ENCODE results near the gene SH3BP2.

The SH3BP2 gene

DNA sequence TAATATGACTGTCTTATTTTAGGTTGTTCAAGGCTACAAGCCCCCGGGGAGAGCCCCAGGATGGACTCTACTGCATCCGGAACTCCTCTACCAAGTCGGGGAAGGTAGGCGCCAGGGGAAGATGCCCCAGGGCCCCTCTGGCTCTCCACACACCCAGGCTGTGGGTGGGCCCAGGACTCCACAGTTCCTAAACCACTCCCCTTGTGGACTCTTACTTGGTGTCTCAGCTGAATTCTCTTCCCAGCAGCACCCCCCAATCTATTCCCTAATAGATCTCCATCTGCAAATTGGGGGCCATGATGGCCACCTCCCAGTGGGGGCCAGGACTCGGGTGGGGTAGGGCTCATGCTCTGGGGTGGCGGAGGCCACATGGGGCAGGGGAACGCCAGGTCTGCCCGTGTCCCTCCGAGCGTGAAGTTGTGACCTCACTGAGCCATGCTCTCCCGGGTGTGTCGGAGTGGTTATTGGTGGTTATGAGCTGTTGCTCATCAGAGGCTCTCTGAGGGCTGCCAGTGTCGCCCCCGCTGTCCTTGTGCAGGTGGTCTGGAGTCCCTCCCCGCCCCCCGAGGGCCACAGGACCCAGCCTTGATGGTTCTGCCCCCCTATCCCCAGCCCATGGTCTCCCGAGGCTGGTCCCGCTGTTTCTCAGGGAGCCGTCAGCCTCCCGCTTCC lies 39.6 kb downstream of the SH3BP2 start:
- Histone ChIP-seq H3K4me3 (ENCODE audit: extremely low read depth, insufficient read depth, low read length, poor library complexity, severe bottlenecking) (no peak overlapping the region), H3K27ac (ENCODE audit: low read depth, low read length, severe bottlenecking) (no peak overlapping the region), H3K4me1 (ENCODE audit: control insufficient read depth, insufficient read depth, low read length, poor library complexity, severe bottlenecking) (peaks cover 11% of the 10 kb centered on the region), H3K36me3 (ENCODE audit: control insufficient read depth, insufficient read depth, low read length) (peaks cover 77% of the 10 kb centered on the region), H3K9me3 (ENCODE audit: control insufficient read depth, low read length) (no peaks in the 10 kb centered on the region)
- 96 to 99% methylated on average over 13 to 19 of the region's 20 CpGs for WGBS, 2 experiments (ENCODE audit: insufficient coverage in 2 of 2)

DNA sequence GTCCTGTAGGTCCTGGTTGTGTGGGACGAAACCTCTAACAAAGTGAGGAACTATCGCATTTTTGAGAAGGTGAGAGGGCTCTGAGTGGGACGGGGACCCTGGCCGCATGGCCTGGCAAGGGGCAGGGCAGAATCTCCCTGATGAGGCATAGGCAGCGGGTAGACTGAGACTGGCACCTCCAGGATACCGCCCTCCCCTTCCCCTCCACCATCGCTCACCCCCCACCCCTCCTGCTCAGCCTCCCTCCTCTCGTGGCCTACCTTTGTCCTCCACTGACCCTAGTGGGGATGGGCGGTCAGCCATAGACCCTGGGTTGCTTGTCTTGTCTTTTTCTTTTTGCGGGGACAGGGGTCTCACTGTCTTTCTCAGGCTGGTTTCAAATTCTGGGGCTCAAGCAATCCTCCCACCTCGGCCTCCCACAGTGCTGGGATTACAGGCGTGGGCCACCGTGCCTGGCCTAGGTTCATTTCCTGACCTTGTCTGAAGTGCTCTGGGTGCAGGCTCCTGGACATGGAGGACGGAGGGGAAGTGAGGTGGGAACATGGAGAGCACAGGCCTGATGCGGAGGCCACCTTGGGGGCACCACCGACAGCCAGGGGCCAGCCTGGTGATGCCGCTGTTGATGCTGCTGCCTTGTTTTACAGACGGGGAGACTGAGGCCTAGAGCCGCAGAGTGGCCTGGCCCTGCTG lies 40.2 kb downstream of the SH3BP2 start:
- Histone ChIP-seq H3K4me3 (ENCODE audit: extremely low read depth, insufficient read depth, low read length, poor library complexity, severe bottlenecking) (no peak overlapping the region), H3K27ac (ENCODE audit: low read depth, low read length, severe bottlenecking) (no peak overlapping the region), H3K9me3 (ENCODE audit: control insufficient read depth, low read length) (no peaks in the 10 kb centered on the region), H3K4me1 (ENCODE audit: control insufficient read depth, insufficient read depth, low read length, poor library complexity, severe bottlenecking) (peaks cover 17% of the 10 kb centered on the region), H3K36me3 (ENCODE audit: control insufficient read depth, insufficient read depth, low read length) (peaks cover 73% of the 10 kb centered on the region)
- WGBS, 2 experiments (ENCODE audit: insufficient coverage in 2 of 2) = 93 to 98% methylated on average over 9 to 16 of the region's 19 CpGs

DNA sequence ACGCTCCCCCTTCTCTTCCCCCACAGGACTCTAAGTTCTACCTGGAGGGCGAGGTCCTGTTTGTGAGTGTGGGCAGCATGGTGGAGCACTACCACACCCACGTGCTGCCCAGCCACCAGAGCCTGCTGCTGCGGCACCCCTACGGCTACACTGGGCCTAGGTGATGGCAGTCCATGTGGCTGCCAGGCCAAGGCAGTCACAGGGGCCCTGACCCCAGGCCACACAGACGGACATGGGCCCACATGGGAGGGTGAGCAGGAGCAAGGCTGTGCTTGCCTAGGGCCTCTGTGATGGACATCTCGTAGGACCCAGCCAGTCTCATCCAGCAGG lies 40.8 kb downstream of the SH3BP2 start:
- H3K27ac ChIP-seq (ENCODE audit: low read depth, low read length, severe bottlenecking) = no peak overlapping the region
- H3K36me3 ChIP-seq (ENCODE audit: control insufficient read depth, insufficient read depth, low read length) = peaks cover 68% of the 10 kb centered on the region
- WGBS, 2 experiments (ENCODE audit: insufficient coverage in 2 of 2) = 94 to 96% methylated on average over 5 to 6 of the region's 7 CpGs
- H3K9me3 ChIP-seq (ENCODE audit: control insufficient read depth, low read length) = no peaks in the 10 kb centered on the region
- H3K4me1 ChIP-seq (ENCODE audit: control insufficient read depth, insufficient read depth, low read length, poor library complexity, severe bottlenecking) = peaks cover 20% of the 10 kb centered on the region
- H3K4me3 ChIP-seq (ENCODE audit: extremely low read depth, insufficient read depth, low read length, poor library complexity, severe bottlenecking) = no peak overlapping the region

DNA sequence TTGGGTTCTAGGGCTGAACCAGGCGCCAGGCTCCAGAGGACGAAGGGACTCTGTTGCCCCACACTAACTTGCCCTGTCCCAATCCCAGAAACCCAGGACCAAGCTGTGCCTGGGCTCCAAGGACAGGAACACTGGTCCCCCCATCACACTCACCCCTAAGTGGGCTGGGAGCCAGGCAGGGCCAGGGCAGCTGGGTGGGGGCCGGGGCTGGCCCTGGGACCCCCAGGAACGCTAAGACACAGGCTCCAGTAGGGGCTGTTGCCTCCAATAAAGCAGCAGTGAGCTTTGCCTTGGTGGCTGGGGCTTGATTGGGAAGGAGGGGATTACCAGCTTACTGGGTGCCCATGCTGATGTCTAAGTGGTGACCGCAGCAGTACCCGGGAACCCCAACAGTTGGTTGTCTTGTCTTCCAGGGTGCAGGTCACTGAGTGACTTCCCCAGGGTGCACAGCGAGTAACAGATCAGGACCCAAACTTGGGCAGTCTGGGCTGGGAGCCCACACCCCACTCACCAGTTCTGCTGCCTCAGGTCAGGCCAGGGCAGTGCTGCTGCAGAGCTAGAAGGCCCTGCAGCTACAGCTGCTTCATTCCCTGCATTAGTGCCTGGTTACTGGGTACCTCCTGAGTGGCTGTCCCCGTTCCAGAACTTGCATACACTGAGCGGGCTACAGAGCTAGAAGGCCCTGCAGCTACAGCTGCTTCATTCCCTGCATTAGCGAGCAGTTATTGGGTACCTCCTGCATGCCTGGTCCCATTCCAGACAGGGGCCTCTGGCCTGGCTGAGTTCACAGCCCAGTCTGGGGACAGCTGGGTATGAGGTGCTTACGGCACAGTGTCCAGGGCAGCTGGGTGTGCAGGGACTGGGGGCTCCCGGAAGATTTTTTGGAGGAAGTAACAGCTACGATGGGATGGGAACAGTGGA lies 41.4 kb downstream of the SH3BP2 start:
- 94% methylated on average over 12 of the region's 13 CpGs for WGBS, 2 experiments (ENCODE audit: insufficient coverage in 2 of 2)
- no peaks in the 10 kb centered on the region for H3K9me3 ChIP-seq (ENCODE audit: control insufficient read depth, low read length)
- peaks cover 67% of the 10 kb centered on the region for H3K36me3 ChIP-seq (ENCODE audit: control insufficient read depth, insufficient read depth, low read length)
- peaks cover 20% of the 10 kb centered on the region for H3K4me1 ChIP-seq (ENCODE audit: control insufficient read depth, insufficient read depth, low read length, poor library complexity, severe bottlenecking)
- H3K27ac ChIP-seq (ENCODE audit: low read depth, low read length, severe bottlenecking) = no peak overlapping the region
- H3K4me3 ChIP-seq (ENCODE audit: extremely low read depth, insufficient read depth, low read length, poor library complexity, severe bottlenecking) = no peak overlapping the region

DNA sequence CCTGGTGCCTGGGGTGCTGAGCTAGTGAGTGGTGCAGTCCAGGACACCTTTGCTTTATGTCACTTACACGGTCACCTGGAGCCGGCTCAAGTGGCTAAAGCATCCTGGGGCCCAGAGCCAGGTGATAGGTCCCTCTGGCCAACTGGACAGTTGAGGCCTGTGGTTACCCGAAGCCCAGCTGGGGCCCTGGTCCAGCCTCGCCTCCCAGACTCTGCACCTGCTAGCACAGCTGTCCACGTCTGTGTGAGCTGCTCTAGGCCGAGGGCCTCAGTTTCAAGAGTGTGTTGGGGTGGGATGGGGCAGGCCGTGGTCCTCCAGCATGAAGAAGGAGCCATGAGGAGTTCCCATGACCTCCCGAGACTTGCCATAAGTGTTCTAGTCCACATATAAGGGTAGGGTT lies 43.1 kb downstream of the SH3BP2 start:
- WGBS, 2 experiments (ENCODE audit: insufficient coverage in 2 of 2) = 93 to 96% methylated on average over 8 of the region's 8 CpGs

DNA sequence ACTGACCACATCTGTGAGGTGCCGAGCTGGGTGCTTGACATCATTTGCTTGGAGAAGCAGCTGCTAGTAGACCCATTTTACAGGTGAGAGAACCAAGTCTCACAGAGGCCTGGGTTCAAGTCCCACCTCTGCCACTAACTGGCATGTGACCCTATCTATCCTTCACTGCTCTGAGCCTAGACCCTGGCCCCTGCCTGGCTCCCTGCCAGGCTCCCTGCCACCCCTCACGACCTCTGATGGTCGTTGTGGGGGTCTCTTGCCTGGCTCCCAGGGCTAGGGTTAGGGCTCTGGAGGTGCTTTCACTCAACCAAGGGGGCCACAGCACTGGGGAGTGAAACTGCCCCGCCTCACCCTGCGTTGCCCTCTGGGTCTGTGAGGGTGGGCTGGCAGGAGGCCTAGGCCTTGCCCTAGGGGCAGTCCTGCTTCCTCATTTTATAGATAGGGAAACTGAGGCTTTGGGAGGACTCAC lies 43.5 kb downstream of the SH3BP2 start:
- no peaks in the 10 kb centered on the region for H3K9me3 ChIP-seq (ENCODE audit: control insufficient read depth, low read length)
- no peak overlapping the region for H3K27ac ChIP-seq (ENCODE audit: low read depth, low read length, severe bottlenecking)
- no peak overlapping the region for H3K4me3 ChIP-seq (ENCODE audit: extremely low read depth, insufficient read depth, low read length, poor library complexity, severe bottlenecking)
- peaks cover 12% of the 10 kb centered on the region for H3K4me1 ChIP-seq (ENCODE audit: control insufficient read depth, insufficient read depth, low read length, poor library complexity, severe bottlenecking)
- H3K36me3 ChIP-seq (ENCODE audit: control insufficient read depth, insufficient read depth, low read length) = peaks cover 47% of the 10 kb centered on the region
- 92 to 94% methylated on average over 5 of the region's 5 CpGs for WGBS, 2 experiments (ENCODE audit: insufficient coverage in 2 of 2)

More for the DNA sequence above, 43.1 kb downstream of the SH3BP2 start:
- Histone ChIP-seq H3K27ac (ENCODE audit: low read depth, low read length, severe bottlenecking) (no peak overlapping the region), H3K4me1 (ENCODE audit: control insufficient read depth, insufficient read depth, low read length, poor library complexity, severe bottlenecking) (peaks cover 12% of the 10 kb centered on the region), H3K4me3 (ENCODE audit: extremely low read depth, insufficient read depth, low read length, poor library complexity, severe bottlenecking) (no peak overlapping the region), H3K36me3 (ENCODE audit: control insufficient read depth, insufficient read depth, low read length) (peaks cover 52% of the 10 kb centered on the region), H3K9me3 (ENCODE audit: control insufficient read depth, low read length) (no peaks in the 10 kb centered on the region)

DNA sequence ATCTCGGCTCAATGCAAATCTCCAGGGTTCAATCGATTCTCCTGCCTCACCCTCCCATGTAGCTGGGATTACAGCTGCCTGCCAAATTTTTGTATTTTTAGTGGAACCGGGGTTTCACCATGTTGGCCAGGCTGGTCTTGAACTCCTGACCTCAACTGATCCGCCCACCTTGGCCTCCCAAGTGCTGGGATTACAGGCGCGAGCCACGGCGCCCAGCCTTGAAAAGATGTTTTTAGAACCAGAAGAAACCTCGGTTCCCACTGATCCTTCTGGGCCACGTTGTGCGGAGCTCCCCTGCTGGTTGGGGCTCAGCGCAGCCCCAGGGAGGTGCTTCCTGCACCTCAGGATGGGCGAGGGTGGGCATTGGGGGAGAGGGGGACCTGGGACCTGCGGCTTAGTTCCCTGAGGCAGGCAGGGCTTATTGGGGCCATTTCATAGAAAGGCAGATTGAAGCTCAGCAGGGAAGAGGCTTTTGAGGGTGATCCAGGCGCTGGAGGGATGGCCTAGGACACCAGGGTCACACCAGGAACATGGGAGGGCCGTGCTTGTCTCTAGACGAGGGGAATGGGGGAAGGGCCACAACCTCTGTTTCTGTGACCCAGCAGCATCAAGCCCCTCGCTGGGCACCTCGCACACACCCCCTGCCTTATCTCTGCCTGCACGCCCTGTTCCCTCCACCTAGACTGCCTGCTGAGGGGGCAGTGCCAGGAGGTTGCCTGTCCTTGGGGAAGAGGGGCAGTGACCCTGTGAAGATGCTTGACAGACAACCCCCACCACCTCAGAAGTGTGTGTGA lies 44.4 kb downstream of the SH3BP2 start:
- H3K4me3 ChIP-seq (ENCODE audit: extremely low read depth, insufficient read depth, low read length, poor library complexity, severe bottlenecking) = no peak overlapping the region
- no peaks in the 10 kb centered on the region for H3K9me3 ChIP-seq (ENCODE audit: control insufficient read depth, low read length)
- peaks cover 39% of the 10 kb centered on the region for H3K36me3 ChIP-seq (ENCODE audit: control insufficient read depth, insufficient read depth, low read length)
- WGBS, 2 experiments (ENCODE audit: insufficient coverage in 2 of 2) = 69 to 75% methylated on average over 17 of the region's 20 CpGs
- peaks cover 12% of the 10 kb centered on the region for H3K4me1 ChIP-seq (ENCODE audit: control insufficient read depth, insufficient read depth, low read length, poor library complexity, severe bottlenecking)
- no peak overlapping the region for H3K27ac ChIP-seq (ENCODE audit: low read depth, low read length, severe bottlenecking)

DNA sequence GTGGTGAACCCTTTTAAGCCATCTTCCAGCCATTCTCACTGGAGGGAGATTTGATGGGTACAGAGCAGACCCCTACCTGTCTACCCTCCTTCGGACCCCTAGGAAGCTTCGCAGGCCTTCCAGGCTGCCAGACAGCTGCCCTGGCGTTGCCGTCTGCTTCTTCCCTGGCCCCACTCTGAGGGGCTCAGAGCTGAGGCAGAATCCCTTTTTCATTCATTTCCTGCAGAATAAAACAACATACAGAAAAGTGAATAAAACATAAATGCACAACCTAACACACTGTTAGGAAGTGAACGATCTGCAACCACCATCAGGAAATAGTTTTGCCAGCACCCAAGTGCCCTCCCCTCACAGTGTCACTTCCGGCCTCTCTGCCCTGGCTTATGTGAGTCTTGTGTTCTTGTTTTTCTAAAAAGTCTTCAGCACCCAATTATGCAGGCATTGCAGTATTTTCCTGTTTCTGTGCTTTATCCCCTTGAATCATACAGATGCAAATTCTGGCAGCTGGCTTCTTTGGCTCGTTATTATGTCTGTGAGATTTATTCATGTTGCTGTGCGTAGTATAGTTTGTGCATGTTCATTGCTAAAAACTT lies 45.1 kb downstream of the SH3BP2 start:
- Histone ChIP-seq H3K9me3 (ENCODE audit: control insufficient read depth, low read length) (no peaks in the 10 kb centered on the region), H3K27ac (ENCODE audit: low read depth, low read length, severe bottlenecking) (peak overlapping the region; percentile 45), H3K4me3 (ENCODE audit: extremely low read depth, insufficient read depth, low read length, poor library complexity, severe bottlenecking) (no peak overlapping the region), H3K36me3 (ENCODE audit: control insufficient read depth, insufficient read depth, low read length) (peaks cover 32% of the 10 kb centered on the region), H3K4me1 (ENCODE audit: control insufficient read depth, insufficient read depth, low read length, poor library complexity, severe bottlenecking) (peaks cover 12% of the 10 kb centered on the region)
- 77 to 97% methylated on average over 5 to 6 of the region's 8 CpGs for whole genome bisulfite sequencing, 2 experiments (ENCODE audit: insufficient coverage in 2 of 2)

DNA sequence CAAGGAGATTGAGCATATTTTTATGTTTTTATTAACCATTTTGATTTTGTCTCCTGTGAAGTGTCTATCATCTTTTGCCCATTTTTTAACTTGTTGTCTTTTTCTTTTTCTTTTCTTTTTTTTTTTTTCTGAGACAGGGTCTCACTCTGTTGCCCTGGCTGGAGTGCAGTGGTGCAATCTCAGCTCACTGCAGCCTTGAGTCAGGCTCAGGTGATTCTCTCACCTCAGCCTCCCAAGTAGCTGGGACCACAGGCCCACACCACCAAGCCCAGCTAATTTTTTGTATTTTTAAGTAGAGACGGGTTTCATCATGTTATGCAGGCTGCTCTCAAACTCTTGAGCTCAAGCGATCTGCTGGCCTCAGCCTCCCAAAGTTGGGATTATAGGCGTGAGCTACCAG lies 46.2 kb downstream of the SH3BP2 start:
- peaks cover 21% of the 10 kb centered on the region for H3K36me3 ChIP-seq (ENCODE audit: control insufficient read depth, insufficient read depth, low read length)
- H3K4me3 ChIP-seq (ENCODE audit: extremely low read depth, insufficient read depth, low read length, poor library complexity, severe bottlenecking) = no peak overlapping the region
- no peak overlapping the region for H3K27ac ChIP-seq (ENCODE audit: low read depth, low read length, severe bottlenecking)
- 100% methylated on average over 2 of the region's 3 CpGs; no CpG with 5 or more reads in 1 of the 2 experiments for WGBS, 2 experiments (ENCODE audit: insufficient coverage in 2 of 2)
- peaks cover 12% of the 10 kb centered on the region for H3K4me1 ChIP-seq (ENCODE audit: control insufficient read depth, insufficient read depth, low read length, poor library complexity, severe bottlenecking)
- H3K9me3 ChIP-seq (ENCODE audit: control insufficient read depth, low read length) = no peaks in the 10 kb centered on the region
